DOHH2 (cell line): ENCODE measurements around the gene GGCT.

Source experiments
- EZH2phosphoT487 ChIP-seq: fragments of 200-600 bp; sonication (generic); IDR thresholded peaks from 2 replicates; pipeline ENCODE4 v1.6.1; 2017; ENCODE audit warnings: borderline replicate concordance, mild to moderate bottlenecking, antibody characterized with exemption, low read length, moderate library complexity, mixed read lengths
- TF ChIP-seq, protein P1 (sequence below): fragments of 200-600 bp; sonication (generic); IDR thresholded peaks from one replicate; pipeline ENCODE4 v1.5.1; 2014; ENCODE audit warnings: antibody characterized with exemption, mild to moderate bottlenecking, low read depth, low read length; ENCODE audit not compliant: poor library complexity, severe bottlenecking

DNA sequence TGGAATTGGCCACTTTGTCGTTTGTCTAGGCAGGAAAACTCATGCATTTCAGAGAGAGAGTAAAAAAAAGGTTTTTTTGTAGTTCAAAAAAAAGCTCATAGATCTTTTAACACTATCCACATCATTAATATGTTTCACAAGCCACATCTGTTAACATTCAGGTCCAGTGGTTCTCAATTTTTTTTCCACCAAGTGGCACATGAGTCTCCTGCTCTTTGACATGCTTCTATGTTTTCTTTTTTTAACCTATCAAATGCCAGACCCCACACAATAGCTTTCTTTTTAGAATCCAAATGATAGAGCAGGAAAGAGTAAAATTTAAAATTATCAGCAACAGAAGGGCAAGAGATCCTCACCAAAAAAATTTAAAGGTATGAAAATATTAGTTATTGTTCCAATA, 46.3 kb downstream of the GGCT start:
- TF ChIP-seq, protein P1, sequence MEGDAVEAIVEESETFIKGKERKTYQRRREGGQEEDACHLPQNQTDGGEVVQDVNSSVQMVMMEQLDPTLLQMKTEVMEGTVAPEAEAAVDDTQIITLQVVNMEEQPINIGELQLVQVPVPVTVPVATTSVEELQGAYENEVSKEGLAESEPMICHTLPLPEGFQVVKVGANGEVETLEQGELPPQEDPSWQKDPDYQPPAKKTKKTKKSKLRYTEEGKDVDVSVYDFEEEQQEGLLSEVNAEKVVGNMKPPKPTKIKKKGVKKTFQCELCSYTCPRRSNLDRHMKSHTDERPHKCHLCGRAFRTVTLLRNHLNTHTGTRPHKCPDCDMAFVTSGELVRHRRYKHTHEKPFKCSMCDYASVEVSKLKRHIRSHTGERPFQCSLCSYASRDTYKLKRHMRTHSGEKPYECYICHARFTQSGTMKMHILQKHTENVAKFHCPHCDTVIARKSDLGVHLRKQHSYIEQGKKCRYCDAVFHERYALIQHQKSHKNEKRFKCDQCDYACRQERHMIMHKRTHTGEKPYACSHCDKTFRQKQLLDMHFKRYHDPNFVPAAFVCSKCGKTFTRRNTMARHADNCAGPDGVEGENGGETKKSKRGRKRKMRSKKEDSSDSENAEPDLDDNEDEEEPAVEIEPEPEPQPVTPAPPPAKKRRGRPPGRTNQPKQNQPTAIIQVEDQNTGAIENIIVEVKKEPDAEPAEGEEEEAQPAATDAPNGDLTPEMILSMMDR, result no peak
- TF ChIP-seq EZH2phosphoT487, result no peak
